22Rv1 (cell line): Measurements from ENCODE around the gene KRTAP9-7.

Experiments
- CTCF ChIP-seq: fragments of 450-650 bp; IDR thresholded peaks from 2 replicates; pipeline ENCODE4 v1.5.1; 2017; ENCODE audit warnings: mild to moderate bottlenecking
- ZFX ChIP-seq: fragments of 450-650 bp; IDR thresholded peaks from 2 replicates; pipeline ENCODE4 v1.6.1; 2017; ENCODE audit warnings: antibody characterized with exemption, borderline replicate concordance

- TF ChIP-seq CTCF (no peak), ZFX (no peak)
Measured at GRCh38 chr17:41287050-41287449, 11.6 kb downstream of the KRTAP9-7 start.
